ENCODE results near the gene MDGA2. TPM values are rescaled to one million over a fixed set of nuclear protein-coding genes. Genes with fewer than 3 reads are reported as not detected.
A peak's percentile ranks its signal among the peaks of the same experiment; 100 is the strongest.

The MDGA2 gene
- total and polyA plus RNA-seq, 11 donors: 0.12 to 0.26 TPM; not detected in 9

GRCh38 chr14:47060050-47060449 lies 615.4 kb downstream of the MDGA2 start:
- no peak for ATAC-seq
- Histone ChIP-seq H3K4me3 (no peak overlapping the region), H3K9me3 (no peaks in the 10 kb centered on the region), H3K27ac (no peak overlapping the region), H3K27me3 (peaks cover 0 to 3% (median 0%) of the 10 kb centered on the region in 9 donors), H3K4me1 (no peaks in the 10 kb centered on the region), H3K36me3 (no peaks in the 10 kb centered on the region)
- intact Hi-C loops (cut with DNase I): no loop called here
- 62 to 72% (median 70%) methylated on average over 3 of the region's 3 CpGs for WGBS, 4 donors
- no peak for DNase-seq
- TF ChIP-seq CTCF (IDR thresholded peaks at IDR 0.05) (no peak), POLR2A (IDR thresholded peaks at IDR 0.05) (no peak)

GRCh38 chr14:47057364-47057763 lies 618.0 kb downstream of the MDGA2 start:
- no peak overlapping the region for H3K4me3 ChIP-seq
- no peaks in the 10 kb centered on the region for H3K4me1 ChIP-seq
- H3K27me3 ChIP-seq: no peaks in the 10 kb centered on the region
- intact Hi-C loops (cut with DNase I): no loop called here
- no peaks in the 10 kb centered on the region for H3K9me3 ChIP-seq
- H3K27ac ChIP-seq: no peak overlapping the region
- DNase-seq: peak in 1 of 5 donors; percentile 4
- no peaks in the 10 kb centered on the region for H3K36me3 ChIP-seq
- no peak for ATAC-seq
- TF ChIP-seq POLR2A (IDR thresholded peaks at IDR 0.05): no peak
- TF ChIP-seq CTCF (IDR thresholded peaks at IDR 0.05): no peak

- DNase-seq (no peak), ATAC-seq (no peak)
- H3K27me3 ChIP-seq: no peaks in the 10 kb centered on the region
- no peaks in the 10 kb centered on the region for H3K4me1 ChIP-seq
- TF ChIP-seq POLR2A (IDR thresholded peaks at IDR 0.05) (no peak), CTCF (IDR thresholded peaks at IDR 0.05) (peak in 2 of 12 donors; percentile 3 to 10)
- no peaks in the 10 kb centered on the region for H3K36me3 ChIP-seq
- no peaks in the 10 kb centered on the region for H3K9me3 ChIP-seq
- 52 to 77% (median 62%) methylated on average over 1 of the region's 1 CpG for WGBS, 4 donors
- intact Hi-C loops (cut with DNase I): loop anchor here in 1 of 10 donors (10.0 kb wide), 1 partner anchor 490 kb away; no protein-coding TSS in a partner anchor
- H3K27ac ChIP-seq: no peak overlapping the region
- no peak overlapping the region for H3K4me3 ChIP-seq
These were observed 630.6 kb downstream of the MDGA2 start for GRCh38 chr14:47044841-47045240.

- Histone ChIP-seq H3K9me3 (no peaks in the 10 kb centered on the region), H3K27ac (no peak overlapping the region), H3K4me1 (no peaks in the 10 kb centered on the region), H3K27me3 (no peaks in the 10 kb centered on the region), H3K36me3 (no peaks in the 10 kb centered on the region), H3K4me3 (no peak overlapping the region)
- WGBS, 4 donors: 10 to 33% (median 13%) methylated on average over 1 of the region's 1 CpG
- TF ChIP-seq POLR2A (IDR thresholded peaks at IDR 0.05) (no peak), CTCF (IDR thresholded peaks at IDR 0.05) (no peak)
- intact Hi-C loops (cut with DNase I): loop anchor here in 1 of 10 donors (10.0 kb wide), 1 partner anchor 494 kb away; no protein-coding TSS in a partner anchor
- ATAC-seq: no peak
- no peak for DNase-seq
These were observed 634.9 kb downstream of the MDGA2 start for GRCh38 chr14:47040550-47040949.

Data from heart left ventricle (tissue), 16 donors.